ENCODE data around the gene VPS54. TPM values are rescaled to one million over a fixed set of nuclear protein-coding genes. Genes with fewer than 3 reads are reported as not detected.
A peak's percentile ranks its signal among the peaks of the same experiment; 100 is the strongest.
"Not testable (repeated sequence)": the region's sequence is repeated elsewhere in the genome, so short reads cannot be mapped to it uniquely, and the experiment has no call there.

VPS54 gene
- total RNA-seq, 1 experiment from 2014 or later = 31.8 TPM

- DNase-seq (ENCODE audit: low read depth, low spot score) = no peak
- in situ Hi-C loops (cut with HindIII; ENCODE audit: low pct_unique_long_range_greater_than_20kb, low sequenced_read_pairs) = no loop called here
Observed at GRCh38 chr2:63980794-63981193, 38.4 kb downstream of the VPS54 start.

GRCh38 chr2:63977904-63978303 is 41.3 kb downstream of the VPS54 start:
- in situ Hi-C loops (cut with HindIII; ENCODE audit: low pct_unique_long_range_greater_than_20kb, low sequenced_read_pairs) = no loop called here
- DNase-seq (ENCODE audit: low read depth, low spot score) = no peak

- in situ Hi-C loops (cut with HindIII; ENCODE audit: low pct_unique_long_range_greater_than_20kb, low sequenced_read_pairs) = no loop called here
- no peak for DNase-seq (ENCODE audit: low read depth, low spot score)
Observed at GRCh38 chr2:63976125-63976510, 43.1 kb downstream of the VPS54 start.

- in situ Hi-C loops (cut with HindIII; ENCODE audit: low pct_unique_long_range_greater_than_20kb, low sequenced_read_pairs) = no loop called here
- DNase-seq (ENCODE audit: low read depth, low spot score) = no peak
Observed at GRCh38 chr2:63975437-63976124, 43.6 kb downstream of the VPS54 start.

- DNase-seq (ENCODE audit: low read depth, low spot score); in situ Hi-C loops (cut with HindIII; ENCODE audit: low pct_unique_long_range_greater_than_20kb, low sequenced_read_pairs): not testable (repeated sequence)
Observed at GRCh38 chr2:63975036-63975435, 44.2 kb downstream of the VPS54 start.

GRCh38 chr2:63962186-63962585 is 57.0 kb downstream of the VPS54 start:
- no peak for DNase-seq (ENCODE audit: low read depth, low spot score)
- in situ Hi-C loops (cut with HindIII; ENCODE audit: low pct_unique_long_range_greater_than_20kb, low sequenced_read_pairs) = no loop called here

GRCh38 chr2:63950414-63950813 is 68.8 kb downstream of the VPS54 start:
- DNase-seq (ENCODE audit: low read depth, low spot score) = no peak
- in situ Hi-C loops (cut with HindIII; ENCODE audit: low pct_unique_long_range_greater_than_20kb, low sequenced_read_pairs) = no loop called here

- in situ Hi-C loops (cut with HindIII; ENCODE audit: low pct_unique_long_range_greater_than_20kb, low sequenced_read_pairs) = no loop called here
- DNase-seq (ENCODE audit: low read depth, low spot score) = no peak
Observed at GRCh38 chr2:63942788-63943187, 76.4 kb downstream of the VPS54 start.

- in situ Hi-C loops (cut with HindIII; ENCODE audit: low pct_unique_long_range_greater_than_20kb, low sequenced_read_pairs); DNase-seq (ENCODE audit: low read depth, low spot score): not testable (repeated sequence)
Observed at GRCh38 chr2:63932104-63932503, 87.1 kb downstream of the VPS54 start.

- DNase-seq (ENCODE audit: low read depth, low spot score) = no peak
- in situ Hi-C loops (cut with HindIII; ENCODE audit: low pct_unique_long_range_greater_than_20kb, low sequenced_read_pairs) = no loop called here
Observed at GRCh38 chr2:63926815-63927214, 92.4 kb downstream of the VPS54 start.

GRCh38 chr2:63914311-63914710 is 104.9 kb downstream of the VPS54 start:
- in situ Hi-C loops (cut with HindIII; ENCODE audit: low pct_unique_long_range_greater_than_20kb, low sequenced_read_pairs) = no loop called here
- DNase-seq (ENCODE audit: low read depth, low spot score) = no peak

- in situ Hi-C loops (cut with HindIII; ENCODE audit: low pct_unique_long_range_greater_than_20kb, low sequenced_read_pairs) = no loop called here
- peak; percentile 14 for DNase-seq (ENCODE audit: low read depth, low spot score)
Observed at GRCh38 chr2:63903003-63903402, 116.2 kb downstream of the VPS54 start.

- DNase-seq (ENCODE audit: low read depth, low spot score) = no peak
- in situ Hi-C loops (cut with HindIII; ENCODE audit: low pct_unique_long_range_greater_than_20kb, low sequenced_read_pairs) = no loop called here
Observed at GRCh38 chr2:63902149-63902548, 117.1 kb downstream of the VPS54 start.

GRCh38 chr2:63899639-63900038 is 119.6 kb downstream of the VPS54 start:
- no peak for DNase-seq (ENCODE audit: low read depth, low spot score)
- in situ Hi-C loops (cut with HindIII; ENCODE audit: low pct_unique_long_range_greater_than_20kb, low sequenced_read_pairs) = no loop called here

GRCh38 chr2:63898839-63899238 is 120.4 kb downstream of the VPS54 start:
- in situ Hi-C loops (cut with HindIII; ENCODE audit: low pct_unique_long_range_greater_than_20kb, low sequenced_read_pairs) = no loop called here
- DNase-seq (ENCODE audit: low read depth, low spot score) = no peak

- in situ Hi-C loops (cut with HindIII; ENCODE audit: low pct_unique_long_range_greater_than_20kb, low sequenced_read_pairs) = no loop called here
- DNase-seq (ENCODE audit: low read depth, low spot score) = no peak
Observed at GRCh38 chr2:63894167-63894566, 125.1 kb downstream of the VPS54 start.

GRCh38 chr2:63893163-63893562 is 126.1 kb downstream of the VPS54 start:
- in situ Hi-C loops (cut with HindIII; ENCODE audit: low pct_unique_long_range_greater_than_20kb, low sequenced_read_pairs) = no loop called here
- no peak for DNase-seq (ENCODE audit: low read depth, low spot score)

GRCh38 chr2:63891488-63892030 is 127.7 kb downstream of the VPS54 start:
- peak; percentile 37 for DNase-seq (ENCODE audit: low read depth, low spot score)
- in situ Hi-C loops (cut with HindIII; ENCODE audit: low pct_unique_long_range_greater_than_20kb, low sequenced_read_pairs) = no loop called here

GRCh38 chr2:63890678-63891077 is 128.6 kb downstream of the VPS54 start:
- no peak for DNase-seq (ENCODE audit: low read depth, low spot score)
- in situ Hi-C loops (cut with HindIII; ENCODE audit: low pct_unique_long_range_greater_than_20kb, low sequenced_read_pairs) = no loop called here

Data from SK-MEL-5 (cell line).